Subcutaneous adipose tissue (tissue), 4 donors: ENCODE measurements around the gene AK9. TPM values are rescaled to one million over a fixed set of nuclear protein-coding genes. Genes with fewer than 3 reads are reported as not detected.

Experiments used
- total RNA-seq, 4 donors: library from RNA; depleted of rRNA; stranded (reverse); fragments of >200 nt; gene quantifications; one replicate each; pipeline ENCODE4 v1.1.0, GENCODE V29; 2016
- TF ChIP-seq, protein P1 (sequence below): fragments of 450-650 bp; IDR thresholded peaks from one replicate; pipeline ENCODE4 v1.5.1; 2016; ENCODE audit warnings: low read depth, mild to moderate bottlenecking, control low read depth, antibody characterized with exemption, moderate library complexity

The AK9 gene
- total RNA-seq, 4 donors from 2014 or later, result 7.0 to 9.8 (median 8.1) TPM

DNA sequence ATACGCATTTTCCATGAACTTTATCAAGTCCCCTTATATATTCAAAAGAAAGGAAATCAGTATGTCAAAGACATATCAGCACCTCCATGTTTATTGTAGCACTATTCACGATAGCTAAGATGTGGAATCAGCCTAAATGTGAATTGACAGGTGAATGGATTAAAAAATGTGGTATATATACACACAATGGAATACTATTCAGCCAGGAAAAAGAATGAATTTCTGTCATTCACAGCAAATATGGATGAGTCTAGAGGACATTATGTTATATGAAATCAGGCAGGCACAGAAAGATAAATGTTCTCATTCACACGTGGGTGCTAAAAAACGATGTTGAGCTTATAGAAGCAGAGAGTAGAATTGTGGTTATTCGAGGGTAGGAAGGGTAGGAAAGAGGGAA is 5.4 kb upstream of the AK9 start:
- TF ChIP-seq, protein P1, sequence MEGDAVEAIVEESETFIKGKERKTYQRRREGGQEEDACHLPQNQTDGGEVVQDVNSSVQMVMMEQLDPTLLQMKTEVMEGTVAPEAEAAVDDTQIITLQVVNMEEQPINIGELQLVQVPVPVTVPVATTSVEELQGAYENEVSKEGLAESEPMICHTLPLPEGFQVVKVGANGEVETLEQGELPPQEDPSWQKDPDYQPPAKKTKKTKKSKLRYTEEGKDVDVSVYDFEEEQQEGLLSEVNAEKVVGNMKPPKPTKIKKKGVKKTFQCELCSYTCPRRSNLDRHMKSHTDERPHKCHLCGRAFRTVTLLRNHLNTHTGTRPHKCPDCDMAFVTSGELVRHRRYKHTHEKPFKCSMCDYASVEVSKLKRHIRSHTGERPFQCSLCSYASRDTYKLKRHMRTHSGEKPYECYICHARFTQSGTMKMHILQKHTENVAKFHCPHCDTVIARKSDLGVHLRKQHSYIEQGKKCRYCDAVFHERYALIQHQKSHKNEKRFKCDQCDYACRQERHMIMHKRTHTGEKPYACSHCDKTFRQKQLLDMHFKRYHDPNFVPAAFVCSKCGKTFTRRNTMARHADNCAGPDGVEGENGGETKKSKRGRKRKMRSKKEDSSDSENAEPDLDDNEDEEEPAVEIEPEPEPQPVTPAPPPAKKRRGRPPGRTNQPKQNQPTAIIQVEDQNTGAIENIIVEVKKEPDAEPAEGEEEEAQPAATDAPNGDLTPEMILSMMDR, result no peak

DNA sequence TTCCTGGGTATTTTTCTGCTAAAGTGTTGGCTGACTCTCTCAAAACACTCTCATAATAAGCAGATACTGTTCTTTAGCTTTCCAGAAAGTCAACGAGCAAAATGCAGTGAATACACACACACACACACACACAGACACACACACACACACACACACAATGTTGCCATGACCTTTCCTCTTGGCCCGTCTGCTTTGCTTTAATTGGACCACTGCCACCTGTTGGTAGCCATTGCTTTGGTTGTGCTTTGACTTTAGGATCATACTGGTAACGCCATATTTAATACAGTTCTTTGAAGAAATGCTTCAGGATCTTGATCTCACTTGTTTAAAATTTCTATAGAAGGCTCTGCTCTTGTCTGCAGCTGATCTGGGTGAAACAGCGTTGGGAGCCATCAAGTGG is 4.5 kb upstream of the AK9 start:
- TF ChIP-seq, protein P1, result no peak

DNA sequence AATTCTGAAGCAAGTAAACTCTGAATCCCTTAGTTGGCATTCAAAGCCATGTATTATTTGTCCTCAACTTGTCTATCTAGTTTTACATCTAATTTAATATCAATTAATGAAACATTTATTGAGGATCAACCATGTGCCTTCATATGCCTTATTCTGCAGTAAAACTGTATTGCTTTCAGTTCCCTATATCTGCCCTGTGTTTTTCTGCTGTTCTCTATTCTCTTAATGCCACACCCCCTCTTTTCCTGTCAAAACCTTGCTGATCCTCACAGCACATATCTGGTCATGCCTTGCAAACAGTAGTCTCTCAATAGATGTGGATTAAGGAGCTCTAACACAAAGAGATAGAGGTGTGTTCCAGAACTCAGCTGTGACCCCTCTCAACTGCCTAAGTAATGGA is 2.1 kb upstream of the AK9 start:
- TF ChIP-seq, protein P1, result no peak

DNA sequence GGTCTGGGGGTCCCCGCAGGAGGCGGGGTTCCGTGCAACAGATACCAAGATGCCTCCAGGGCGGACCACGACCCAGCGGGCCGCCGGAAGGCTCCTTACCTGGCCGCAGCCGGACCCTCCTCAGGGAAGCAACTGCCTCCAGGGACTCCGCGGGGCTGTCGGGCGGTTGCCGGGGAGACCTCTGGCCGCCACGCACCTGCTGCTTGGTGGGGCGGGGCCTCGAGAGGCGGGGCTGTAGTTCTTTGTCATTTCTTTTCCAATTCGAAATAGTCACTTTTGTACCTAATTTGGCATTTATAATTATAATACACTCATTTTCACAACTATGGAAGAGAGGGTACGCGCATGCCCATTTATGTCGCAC is 647 bp downstream of the AK9 start:
- TF ChIP-seq, protein P1, result no peak

GRCh38 chr6:109687271-109687761 is 3.7 kb downstream of the AK9 start:
- TF ChIP-seq, protein P1, result no peak

GRCh38 chr6:109686566-109687265 is 4.3 kb downstream of the AK9 start:
- TF ChIP-seq, protein P1, result no peak

DNA sequence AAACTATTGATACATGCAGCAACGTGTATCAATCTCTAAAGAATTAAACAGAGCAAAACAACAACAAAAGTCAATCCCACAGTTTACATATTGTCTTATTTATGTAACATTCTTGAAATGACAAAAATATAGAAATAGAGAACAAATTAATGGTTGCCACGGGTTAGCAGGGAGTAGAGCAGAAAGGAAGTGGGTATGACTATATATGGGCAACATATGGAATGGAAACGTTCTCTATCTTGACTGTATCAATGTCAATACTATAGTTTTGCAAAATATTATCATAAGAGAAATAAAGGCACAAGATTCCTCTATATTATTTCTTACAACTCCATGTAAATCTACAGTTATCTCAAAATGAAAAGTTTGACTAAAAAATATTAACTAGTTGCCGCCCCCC is 12.8 kb downstream of the AK9 start:
- TF ChIP-seq, protein P1, result no peak
